WI38 (cell line): ENCODE data around the gene CR1L.
"Not testable (repeated sequence)": the region's sequence is repeated elsewhere in the genome, so short reads cannot be mapped to it uniquely, and the experiment has no call there.

Experiments
- H3K4me3 ChIP-seq: 2 replicates; pipeline ENCODE4 v1.5.1; 2011; ENCODE audit warnings: low read depth, mild to moderate bottlenecking, control low read depth, low read length
- TF ChIP-seq, protein P1 (sequence below): IDR thresholded peaks from 2 replicates; pipeline ENCODE4 v1.5.1; 2012; ENCODE audit warnings: low read depth, mild to moderate bottlenecking, control low read depth, low read length

Gene CR1L

DNA sequence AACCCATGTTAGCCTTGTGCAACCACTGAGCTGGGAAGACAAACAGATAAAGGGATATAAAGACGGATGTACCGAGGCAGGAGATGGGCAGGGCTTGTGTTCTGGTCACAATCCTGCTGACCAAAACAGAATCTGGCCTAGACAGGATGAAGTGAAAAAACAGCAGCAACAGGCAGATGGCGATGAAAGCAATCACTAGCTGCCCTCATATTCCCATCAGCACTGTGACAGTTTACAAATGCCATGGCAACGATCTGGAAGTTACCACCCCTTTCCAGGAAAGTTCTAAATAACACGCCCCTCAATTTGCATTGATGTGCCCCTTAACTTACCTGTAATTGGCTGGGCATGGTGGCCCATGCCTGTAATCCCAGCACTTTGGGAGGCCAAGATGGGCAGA lies 66.4 kb downstream of the CR1L start:
- H3K4me3 ChIP-seq, result no peak overlapping the region
- TF ChIP-seq, protein P1, sequence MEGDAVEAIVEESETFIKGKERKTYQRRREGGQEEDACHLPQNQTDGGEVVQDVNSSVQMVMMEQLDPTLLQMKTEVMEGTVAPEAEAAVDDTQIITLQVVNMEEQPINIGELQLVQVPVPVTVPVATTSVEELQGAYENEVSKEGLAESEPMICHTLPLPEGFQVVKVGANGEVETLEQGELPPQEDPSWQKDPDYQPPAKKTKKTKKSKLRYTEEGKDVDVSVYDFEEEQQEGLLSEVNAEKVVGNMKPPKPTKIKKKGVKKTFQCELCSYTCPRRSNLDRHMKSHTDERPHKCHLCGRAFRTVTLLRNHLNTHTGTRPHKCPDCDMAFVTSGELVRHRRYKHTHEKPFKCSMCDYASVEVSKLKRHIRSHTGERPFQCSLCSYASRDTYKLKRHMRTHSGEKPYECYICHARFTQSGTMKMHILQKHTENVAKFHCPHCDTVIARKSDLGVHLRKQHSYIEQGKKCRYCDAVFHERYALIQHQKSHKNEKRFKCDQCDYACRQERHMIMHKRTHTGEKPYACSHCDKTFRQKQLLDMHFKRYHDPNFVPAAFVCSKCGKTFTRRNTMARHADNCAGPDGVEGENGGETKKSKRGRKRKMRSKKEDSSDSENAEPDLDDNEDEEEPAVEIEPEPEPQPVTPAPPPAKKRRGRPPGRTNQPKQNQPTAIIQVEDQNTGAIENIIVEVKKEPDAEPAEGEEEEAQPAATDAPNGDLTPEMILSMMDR, result no peak

- H3K4me3 ChIP-seq, result not testable (repeated sequence)
These were observed 67.8 kb downstream of the CR1L start for GRCh38 chr1:207712701-207713100.

DNA sequence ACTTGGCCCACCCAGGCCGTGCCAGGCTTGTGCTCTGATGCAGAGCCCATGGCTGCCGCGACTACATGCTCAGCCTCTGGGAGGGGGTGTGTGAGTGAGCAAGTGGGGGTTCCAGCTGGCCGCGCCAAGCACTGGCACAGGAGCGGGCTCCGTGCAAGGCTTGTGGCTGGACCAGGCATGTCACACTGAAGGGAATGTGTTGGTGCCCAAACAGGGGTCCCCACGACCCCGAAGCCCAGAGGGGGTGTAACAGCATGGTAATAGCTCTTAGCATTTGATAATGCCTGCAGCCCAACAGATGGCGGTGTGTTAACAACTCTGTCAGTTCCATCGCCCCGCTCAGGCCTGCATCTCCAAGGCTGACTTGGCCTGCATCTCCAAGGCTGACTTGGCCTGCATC lies 68.6 kb downstream of the CR1L start:
- TF ChIP-seq, protein P1, result no peak
- no peak overlapping the region for H3K4me3 ChIP-seq

GRCh38 chr1:207719234-207719633 lies 74.3 kb downstream of the CR1L start:
- H3K4me3 ChIP-seq, result no peak overlapping the region
- TF ChIP-seq, protein P1, result no peak

GRCh38 chr1:207728200-207728858 lies 83.4 kb downstream of the CR1L start:
- H3K4me3 ChIP-seq, result not testable (repeated sequence)

- not testable (repeated sequence) for H3K4me3 ChIP-seq
These were observed 92.7 kb downstream of the CR1L start for GRCh38 chr1:207737503-207738157.

DNA sequence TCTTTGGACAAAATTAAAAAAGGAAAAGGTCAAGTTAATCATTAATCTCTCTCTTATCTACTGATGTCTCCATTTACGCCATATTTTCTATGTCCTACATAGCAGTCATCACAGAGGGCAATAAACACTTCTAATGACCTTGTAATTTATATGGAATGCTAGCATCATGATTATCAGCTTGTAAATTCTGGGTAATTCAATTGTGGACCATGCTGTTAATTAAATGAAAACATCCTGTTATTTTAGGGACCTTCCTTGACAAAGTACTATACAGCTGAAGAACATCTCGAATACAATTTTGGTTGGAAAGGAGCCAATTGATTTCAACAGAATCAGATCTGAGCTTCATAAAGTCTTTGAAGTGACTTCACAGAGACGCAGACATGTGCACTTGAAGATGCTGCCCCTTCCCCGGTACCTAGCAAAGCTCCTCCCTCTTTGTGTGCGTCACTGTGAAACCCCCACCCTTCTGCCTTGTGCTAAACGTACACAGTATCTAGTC lies 93.3 kb downstream of the CR1L start:
- not testable (repeated sequence) for H3K4me3 ChIP-seq

DNA sequence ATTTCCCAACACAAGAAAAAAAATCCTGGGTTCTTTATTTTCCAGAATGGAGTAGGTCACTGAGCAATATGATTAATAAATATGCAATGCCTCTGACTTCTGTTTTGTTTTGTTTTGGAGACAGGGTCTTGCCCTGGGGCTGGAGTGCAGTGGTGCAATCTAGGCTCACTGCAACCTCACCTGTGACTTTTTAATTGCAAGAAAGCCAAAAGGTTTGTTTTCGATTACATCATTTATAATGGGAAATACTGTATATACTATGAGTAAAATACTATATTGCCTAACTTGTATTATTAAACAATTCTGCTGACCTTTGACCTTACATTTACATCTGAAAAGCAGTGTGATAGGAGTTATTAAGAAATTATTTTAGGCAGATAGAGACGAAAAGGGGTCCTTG lies 95.3 kb downstream of the CR1L start:
- H3K4me3 ChIP-seq, result no peak overlapping the region
- TF ChIP-seq, protein P1, result no peak

- no peak overlapping the region for H3K4me3 ChIP-seq
- TF ChIP-seq, protein P1, result no peak
These were observed 98.1 kb downstream of the CR1L start for GRCh38 chr1:207742850-207743555.
